PFSK-1 (cell line): ENCODE data around the gene ZFP36L1.

Experiments used
- FOXP2 ChIP-seq: optimal IDR thresholded peaks from 2 replicates; pipeline ENCODE3; 2011; ENCODE audit warnings: borderline replicate concordance, control low read depth, inconsistent platforms; ENCODE audit not compliant: insufficient read depth; ENCODE audit errors: extremely low read length, extremely low read depth
- POLR2AphosphoS5 ChIP-seq: IDR thresholded peaks from 2 replicates; pipeline ENCODE4 v1.6.1; 2012; ENCODE audit warnings: low read depth, mild to moderate bottlenecking, control low read depth, low read length, moderate library complexity
- SIN3A ChIP-seq: IDR thresholded peaks from 2 replicates; pipeline ENCODE4 v1.6.1; 2012; ENCODE audit warnings: mild to moderate bottlenecking, low read length, moderate library complexity, borderline replicate concordance; ENCODE audit not compliant: insufficient read depth
- TAF1 ChIP-seq: IDR thresholded peaks from 2 replicates; pipeline ENCODE4 v1.6.1; 2012; ENCODE audit warnings: low read length, control low read depth, borderline replicate concordance; ENCODE audit not compliant: insufficient read depth
- TF ChIP-seq, protein P1 (sequence below), 2 experiments: IDR thresholded peaks; 2 replicates each; pipeline versions ENCODE4 v1.6.1 to v1.8.0; 2011 to 2012; ENCODE audit warnings: low read depth in 2 of 2, low read length in 2 of 2, control low read depth in 1 of 2, inconsistent platforms in 1 of 2, mild to moderate bottlenecking in 1 of 2, moderate library complexity in 1 of 2; ENCODE audit not compliant: insufficient read depth in 1 of 2

The ZFP36L1 gene

DNA sequence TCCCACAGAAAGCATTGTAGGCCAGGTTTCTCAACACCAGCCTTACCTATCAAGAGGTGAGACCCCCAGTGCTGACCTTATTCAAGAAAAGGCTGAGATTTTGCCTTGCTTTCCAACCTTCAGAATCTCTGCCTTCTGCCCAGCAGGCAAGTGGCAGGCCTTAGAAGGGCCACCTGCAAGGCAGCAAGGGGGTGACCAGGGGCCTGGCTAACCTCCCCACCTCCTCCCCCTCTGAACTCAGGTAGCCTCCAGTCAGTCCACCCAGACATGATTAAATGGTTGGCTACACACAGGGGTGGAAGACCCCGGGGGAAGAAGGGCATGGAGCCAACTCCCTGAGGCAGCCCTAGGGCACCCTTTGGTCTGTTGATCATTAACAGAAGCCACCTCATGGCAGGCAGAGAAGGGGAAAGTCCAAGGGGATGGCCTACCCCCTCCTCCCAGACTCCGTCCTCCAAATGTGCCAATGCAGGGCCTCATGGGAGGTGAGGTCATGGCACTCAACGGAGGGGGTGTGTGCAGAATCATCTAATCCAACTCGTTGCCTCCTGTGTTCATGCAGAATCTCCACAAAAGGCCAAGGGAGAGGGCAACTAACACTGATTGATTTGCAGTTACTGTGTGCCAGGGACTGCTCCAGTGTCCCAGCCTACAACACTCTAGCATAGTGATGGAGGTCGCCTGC, 8.5 kb downstream of the ZFP36L1 start:
- no peak for TF ChIP-seq FOXP2
- no peak for TF ChIP-seq POLR2AphosphoS5
- TF ChIP-seq, protein P1, sequence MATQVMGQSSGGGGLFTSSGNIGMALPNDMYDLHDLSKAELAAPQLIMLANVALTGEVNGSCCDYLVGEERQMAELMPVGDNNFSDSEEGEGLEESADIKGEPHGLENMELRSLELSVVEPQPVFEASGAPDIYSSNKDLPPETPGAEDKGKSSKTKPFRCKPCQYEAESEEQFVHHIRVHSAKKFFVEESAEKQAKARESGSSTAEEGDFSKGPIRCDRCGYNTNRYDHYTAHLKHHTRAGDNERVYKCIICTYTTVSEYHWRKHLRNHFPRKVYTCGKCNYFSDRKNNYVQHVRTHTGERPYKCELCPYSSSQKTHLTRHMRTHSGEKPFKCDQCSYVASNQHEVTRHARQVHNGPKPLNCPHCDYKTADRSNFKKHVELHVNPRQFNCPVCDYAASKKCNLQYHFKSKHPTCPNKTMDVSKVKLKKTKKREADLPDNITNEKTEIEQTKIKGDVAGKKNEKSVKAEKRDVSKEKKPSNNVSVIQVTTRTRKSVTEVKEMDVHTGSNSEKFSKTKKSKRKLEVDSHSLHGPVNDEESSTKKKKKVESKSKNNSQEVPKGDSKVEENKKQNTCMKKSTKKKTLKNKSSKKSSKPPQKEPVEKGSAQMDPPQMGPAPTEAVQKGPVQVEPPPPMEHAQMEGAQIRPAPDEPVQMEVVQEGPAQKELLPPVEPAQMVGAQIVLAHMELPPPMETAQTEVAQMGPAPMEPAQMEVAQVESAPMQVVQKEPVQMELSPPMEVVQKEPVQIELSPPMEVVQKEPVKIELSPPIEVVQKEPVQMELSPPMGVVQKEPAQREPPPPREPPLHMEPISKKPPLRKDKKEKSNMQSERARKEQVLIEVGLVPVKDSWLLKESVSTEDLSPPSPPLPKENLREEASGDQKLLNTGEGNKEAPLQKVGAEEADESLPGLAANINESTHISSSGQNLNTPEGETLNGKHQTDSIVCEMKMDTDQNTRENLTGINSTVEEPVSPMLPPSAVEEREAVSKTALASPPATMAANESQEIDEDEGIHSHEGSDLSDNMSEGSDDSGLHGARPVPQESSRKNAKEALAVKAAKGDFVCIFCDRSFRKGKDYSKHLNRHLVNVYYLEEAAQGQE (IDR thresholded peaks at IDR 0.05; ENCODE audit: insufficient read depth in 1 of 2, low read depth in 2 of 2, low read length in 2 of 2), result no peak
- TF ChIP-seq TAF1, result no peak
- TF ChIP-seq SIN3A, result no peak

DNA sequence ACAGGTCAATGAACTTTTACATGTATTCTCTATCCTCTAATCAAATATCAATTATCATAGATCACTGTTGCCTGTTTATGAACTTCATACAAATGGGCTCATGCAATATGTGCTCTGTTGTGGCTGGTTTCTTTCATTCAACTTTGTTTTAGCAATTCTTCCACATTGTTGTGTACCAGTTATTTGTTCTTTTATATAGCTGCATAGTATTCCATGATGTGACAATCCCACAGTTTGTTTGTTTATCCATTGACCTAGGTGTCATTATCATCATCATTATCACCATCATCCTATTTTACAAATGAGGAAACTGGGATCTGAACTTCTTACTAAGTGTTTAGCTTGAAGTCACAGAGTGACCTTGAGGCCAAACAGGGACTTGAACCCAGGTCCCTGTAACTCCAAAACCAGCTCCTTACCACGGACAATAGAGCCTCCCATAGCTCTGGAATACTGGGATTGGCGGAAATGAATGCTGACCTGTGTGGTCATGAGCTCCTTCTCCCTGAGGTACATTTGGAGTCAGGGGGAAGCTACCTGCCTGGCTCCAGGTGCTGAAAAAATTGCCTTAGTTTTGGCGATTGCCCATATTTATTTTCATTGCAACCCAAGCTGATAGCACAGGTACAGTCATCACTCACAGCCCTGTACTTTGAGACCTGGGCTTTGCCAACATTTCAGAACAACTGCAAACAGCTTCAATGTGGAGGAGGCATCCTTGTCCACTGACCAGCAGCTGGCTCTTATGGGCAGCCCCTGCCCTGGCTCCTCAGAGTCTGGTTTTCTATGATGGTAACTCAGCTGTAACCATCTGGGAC, 9.2 kb downstream of the ZFP36L1 start:
- no peak for TF ChIP-seq FOXP2
- TF ChIP-seq, protein P1 (IDR thresholded peaks at IDR 0.05; ENCODE audit: insufficient read depth in 1 of 2, low read depth in 2 of 2, low read length in 2 of 2), result no peak
- TF ChIP-seq SIN3A, result no peak
- TF ChIP-seq POLR2AphosphoS5, result no peak
- no peak for TF ChIP-seq TAF1

DNA sequence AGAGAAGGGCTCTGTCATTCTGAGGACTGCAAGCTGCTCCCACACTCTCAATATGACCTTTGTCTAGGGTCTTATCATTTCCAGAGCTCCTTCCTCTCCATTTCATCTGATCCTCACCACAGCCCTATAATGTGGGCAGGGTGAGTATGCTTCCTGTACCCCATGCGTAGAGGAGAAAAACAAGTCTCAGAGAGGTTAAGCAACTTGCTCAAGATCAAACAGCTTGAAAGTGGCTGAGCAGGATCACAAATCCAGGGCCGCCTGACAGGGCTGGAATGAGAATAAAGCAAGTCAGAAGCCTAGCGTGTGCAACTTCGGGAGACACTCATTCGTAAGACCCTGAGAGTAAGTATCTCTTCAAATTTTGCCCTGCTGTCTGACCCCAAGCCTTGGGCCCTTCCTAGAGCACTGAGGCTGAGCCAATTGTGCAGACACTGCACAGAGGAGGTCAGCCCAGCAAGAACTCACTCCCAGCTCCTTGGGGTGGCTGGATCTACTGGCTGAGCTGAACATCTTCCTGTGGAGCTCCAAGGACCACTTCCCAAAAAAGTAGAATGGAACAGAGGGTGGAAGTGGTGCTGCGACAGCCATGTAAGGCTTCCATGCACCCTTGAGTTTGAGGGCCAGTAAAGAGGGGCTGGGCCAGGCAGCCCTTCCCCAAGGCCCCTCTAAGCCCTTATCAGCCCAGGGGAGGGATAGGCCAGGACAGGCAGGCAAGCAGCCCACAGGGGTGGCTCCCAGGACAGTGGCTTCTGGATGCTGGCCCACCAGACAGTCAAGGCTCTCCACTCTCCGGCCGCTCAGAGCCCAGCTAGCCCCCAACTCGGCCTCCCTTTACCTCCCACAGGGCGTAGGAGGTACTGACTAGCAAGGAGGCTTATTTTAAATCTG, 10.5 kb downstream of the ZFP36L1 start:
- TF ChIP-seq FOXP2 (no peak), TAF1 (no peak), POLR2AphosphoS5 (no peak), SIN3A (no peak)
- TF ChIP-seq, protein P1 (IDR thresholded peaks at IDR 0.05; ENCODE audit: insufficient read depth in 1 of 2, low read depth in 2 of 2, low read length in 2 of 2), result no peak

DNA sequence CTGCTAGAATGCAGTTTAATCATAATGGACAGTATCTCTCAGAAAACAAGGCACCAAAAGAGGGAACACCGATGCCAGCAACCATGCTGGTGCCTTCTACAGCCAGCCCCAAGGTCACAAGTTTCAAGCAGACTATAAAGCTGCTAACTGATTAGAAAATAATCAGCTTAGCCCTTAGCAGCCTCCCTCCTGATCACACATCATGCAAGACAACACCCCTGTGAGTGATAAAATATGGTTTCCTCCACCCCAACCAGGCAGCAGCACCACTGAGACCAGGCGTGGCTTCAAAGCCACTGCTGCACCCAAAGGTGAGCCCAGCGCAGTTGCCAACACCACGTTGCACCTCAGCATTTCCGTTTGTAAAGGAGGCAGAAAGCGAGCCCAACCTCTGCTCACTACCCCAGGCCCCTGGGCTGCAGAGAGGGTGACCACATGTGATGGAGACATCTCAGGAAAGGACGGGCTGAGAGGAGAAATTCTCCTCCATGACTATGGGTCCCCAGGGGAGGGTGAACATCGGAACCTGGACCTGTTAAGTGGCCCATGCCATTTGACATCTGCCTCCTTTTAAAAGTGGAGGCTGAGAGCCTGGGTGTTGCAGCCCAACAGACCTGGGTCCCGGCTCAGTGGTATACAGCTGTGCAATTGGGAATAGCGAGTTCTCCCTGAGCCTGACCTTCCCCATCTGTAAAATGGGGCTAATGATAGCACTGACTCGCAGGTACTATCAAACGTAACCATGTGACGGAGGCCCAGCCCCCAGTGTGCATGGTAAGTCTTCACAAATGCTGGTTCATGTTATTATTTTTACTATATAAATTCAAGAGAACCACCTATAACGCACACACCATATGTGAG, 11.5 kb downstream of the ZFP36L1 start:
- TF ChIP-seq POLR2AphosphoS5 (no peak), SIN3A (no peak), FOXP2 (no peak), TAF1 (no peak)
- TF ChIP-seq, protein P1 (IDR thresholded peaks at IDR 0.05; ENCODE audit: insufficient read depth in 1 of 2, low read depth in 2 of 2, low read length in 2 of 2), result no peak
